GM06990 (cell line): ENCODE measurements around the gene ATP8B4.

Experiments used
- DNase-seq: peaks from one replicate; pipeline ENCODE4 v3.0.0-alpha.2; 2011; ENCODE audit not compliant: insufficient read length; ENCODE audit errors: extremely low read depth
- H3K27me3 ChIP-seq: replicated peaks from 2 replicates; pipeline ENCODE4 v1.6.0; 2011; ENCODE audit warnings: low read length; ENCODE audit not compliant: control insufficient read depth, insufficient read depth
- H3K36me3 ChIP-seq: 2 replicates; pipeline ENCODE4 v1.5.1; 2011; ENCODE audit warnings: low read length; ENCODE audit not compliant: control insufficient read depth, insufficient read depth
- H3K4me3 ChIP-seq: replicated peaks from 2 replicates; pipeline ENCODE4 v1.5.1; 2011; ENCODE audit warnings: low read depth, mild to moderate bottlenecking, control low read depth, low read length
- CTCF ChIP-seq: IDR thresholded peaks from 2 replicates; pipeline ENCODE4 v1.5.1; 2011; ENCODE audit warnings: low read length, control low read depth, mild to moderate bottlenecking, inconsistent platforms; ENCODE audit not compliant: insufficient read depth, poor library complexity, severe bottlenecking

ATP8B4 gene

GRCh38 chr15:49990835-49991545 is 128.0 kb downstream of the ATP8B4 start:
- TF ChIP-seq CTCF = no peak
- Histone ChIP-seq H3K4me3 (no peak overlapping the region), H3K36me3 (no peaks in the 10 kb centered on the region), H3K27me3 (no peaks in the 10 kb centered on the region; the same call in 1 of the 2 replicates)
- DNase-seq = no peak

- H3K27me3 ChIP-seq = no peaks in the 10 kb centered on the region; the same call in 1 of the 2 replicates
- DNase-seq = no peak
- TF ChIP-seq CTCF = no peak
- no peak overlapping the region for H3K4me3 ChIP-seq
- no peaks in the 10 kb centered on the region for H3K36me3 ChIP-seq
Measured at GRCh38 chr15:49989498-49989897, 129.5 kb downstream of the ATP8B4 start.

DNA sequence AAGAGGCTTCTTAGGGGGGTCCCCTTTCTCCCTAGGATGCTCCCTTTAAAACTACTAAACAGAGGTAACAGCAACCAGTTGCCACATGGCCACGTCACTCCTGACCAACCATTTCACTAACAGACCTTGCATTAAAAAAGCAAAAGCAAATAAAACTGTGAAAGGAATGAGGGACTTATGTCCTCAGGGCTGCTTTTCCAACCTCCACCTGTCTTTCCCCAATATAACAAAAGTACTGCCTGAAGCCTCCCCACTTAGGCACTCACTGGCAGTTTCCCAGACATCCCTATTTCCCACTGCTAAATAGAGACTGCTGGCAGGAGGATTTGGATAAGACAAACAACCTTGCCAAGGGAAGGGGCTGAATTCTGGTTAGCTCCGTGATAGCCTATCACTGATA is 130.3 kb downstream of the ATP8B4 start:
- Histone ChIP-seq H3K27me3 (no peaks in the 10 kb centered on the region; the same call in 1 of the 2 replicates), H3K4me3 (no peak overlapping the region), H3K36me3 (no peaks in the 10 kb centered on the region)
- no peak for TF ChIP-seq CTCF
- no peak for DNase-seq

DNA sequence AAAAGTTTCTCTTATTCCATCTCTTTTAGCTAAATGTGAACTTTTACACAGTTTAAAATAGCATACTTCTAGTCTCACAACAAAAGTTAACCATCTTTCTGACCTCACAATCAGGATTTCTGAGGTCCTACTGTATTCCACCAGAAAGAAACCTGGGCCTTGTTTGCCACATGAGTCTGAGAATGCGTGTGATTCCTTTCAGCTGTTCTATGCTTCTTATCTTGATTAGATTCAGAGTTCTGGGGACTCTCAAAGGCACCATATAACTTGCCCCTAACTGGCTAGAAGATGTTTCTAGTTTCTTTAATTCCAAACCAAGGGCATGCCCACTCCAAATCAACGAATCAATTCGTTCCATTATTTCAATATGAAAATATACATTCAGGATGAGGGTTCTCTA is 131.1 kb downstream of the ATP8B4 start:
- DNase-seq = no peak
- H3K36me3 ChIP-seq = no peaks in the 10 kb centered on the region
- no peaks in the 10 kb centered on the region for H3K27me3 ChIP-seq
- TF ChIP-seq CTCF = no peak
- H3K4me3 ChIP-seq = no peak overlapping the region

DNA sequence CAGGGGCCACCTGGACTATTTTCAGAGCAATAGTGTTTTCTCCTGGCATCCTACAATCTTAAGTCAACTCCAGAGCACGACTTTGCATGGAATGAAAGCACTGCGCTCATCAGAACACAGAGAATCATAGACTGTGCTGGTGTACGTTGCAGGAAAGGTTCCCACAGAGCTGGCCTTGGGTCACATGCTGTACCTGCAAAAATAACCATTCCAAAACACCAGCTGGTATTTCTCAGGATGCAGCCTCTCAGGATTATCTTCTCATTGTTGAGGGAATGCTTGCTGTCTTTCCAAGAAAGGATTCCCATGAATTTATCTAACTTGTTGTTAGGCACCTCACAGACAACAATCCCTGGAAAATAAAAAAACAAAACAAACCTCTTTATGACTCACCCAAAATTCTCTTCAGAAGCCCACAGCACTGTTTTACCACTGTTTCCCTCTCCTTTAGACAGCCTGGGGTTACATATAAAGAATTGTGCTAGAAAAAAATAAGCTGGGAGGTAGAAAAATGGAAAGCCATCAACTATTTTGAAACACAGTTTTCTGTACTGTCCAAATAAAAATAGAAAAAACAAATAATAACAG is 131.7 kb downstream of the ATP8B4 start:
- no peak overlapping the region for H3K4me3 ChIP-seq

More for the DNA sequence above, 131.7 kb downstream of the ATP8B4 start:
- no peaks in the 10 kb centered on the region for H3K36me3 ChIP-seq
- no peak for DNase-seq
- no peaks in the 10 kb centered on the region for H3K27me3 ChIP-seq
- no peak for TF ChIP-seq CTCF
